HG02678 (cell line): ENCODE results near the gene SCGB1D2.
"Not testable (repeated sequence)": the region's sequence is repeated elsewhere in the genome, so short reads cannot be mapped to it uniquely, and the experiment has no call there.

Experiments used
- ATAC-seq: cut with Tn5 transposase; IDR thresholded peaks from one replicate; pipeline ENCODE4 v1.9.1; 2021; ENCODE audit warnings: mild to moderate bottlenecking, moderate library complexity; ENCODE audit not compliant: unreplicated experiment

The SCGB1D2 gene, protein sequence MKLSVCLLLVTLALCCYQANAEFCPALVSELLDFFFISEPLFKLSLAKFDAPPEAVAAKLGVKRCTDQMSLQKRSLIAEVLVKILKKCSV

DNA sequence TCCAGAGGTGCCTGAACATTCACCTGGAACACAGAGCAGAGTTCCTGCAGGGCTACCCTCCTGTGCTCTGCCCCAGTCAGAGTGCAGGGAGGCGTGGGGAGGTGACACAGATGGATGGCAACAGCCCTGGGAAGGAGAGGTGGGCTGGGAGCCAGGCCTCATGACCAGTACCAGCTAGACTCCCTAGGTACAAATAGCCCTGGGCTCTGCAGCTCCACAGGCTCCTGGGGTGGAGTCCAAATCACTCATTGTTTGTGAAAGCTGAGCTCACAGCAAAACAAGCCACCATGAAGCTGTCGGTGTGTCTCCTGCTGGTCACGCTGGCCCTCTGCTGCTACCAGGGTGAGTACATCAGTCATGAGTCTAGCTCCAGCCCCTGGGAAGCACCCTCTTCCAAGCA lies at the start of gene SCGB1D2:
SCGB1D2 (plus strand) TSS at position 219 of the 400 bp plus-strand sequence; CDS start at position 288, 69 bp downstream.
- no peak for ATAC-seq

DNA sequence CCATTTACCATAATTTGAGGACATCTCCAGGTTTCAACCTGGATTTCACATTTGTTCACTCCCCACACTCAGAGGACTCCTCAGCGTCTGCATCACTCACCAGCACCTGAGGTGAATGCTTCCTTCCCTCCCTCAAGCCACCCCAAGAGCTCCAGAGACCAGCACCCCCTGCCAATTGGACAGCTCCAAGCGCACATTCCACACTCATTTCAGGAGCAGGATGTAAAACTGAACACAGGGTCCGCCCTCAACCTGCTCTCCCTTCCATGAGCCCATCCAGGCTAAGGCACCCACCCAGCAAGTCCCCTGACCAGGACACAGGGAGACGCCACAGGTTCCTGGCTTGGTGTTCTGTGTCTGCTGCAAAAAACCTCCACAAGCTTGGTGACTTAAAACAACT lies 48.1 kb upstream of the SCGB1D2 start:
- ATAC-seq = no peak

DNA sequence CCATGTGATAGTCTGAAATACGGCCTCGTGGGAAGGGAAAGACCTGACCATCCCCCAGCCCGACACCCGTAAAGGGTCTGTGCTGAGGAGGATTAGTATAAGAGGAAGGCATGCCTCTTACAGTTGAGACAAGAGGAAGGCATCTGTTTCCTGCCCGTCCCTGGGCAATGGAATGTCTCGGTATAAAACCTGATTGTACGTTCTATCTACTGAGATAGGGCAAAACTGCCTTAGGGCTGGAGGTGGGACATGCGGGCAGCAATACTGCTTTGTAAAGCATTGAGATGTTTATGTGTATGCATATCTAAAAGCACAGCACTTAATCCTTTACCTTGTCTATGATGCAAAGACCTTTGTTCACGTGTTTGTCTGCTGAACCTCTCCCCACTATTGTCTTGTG lies 47.0 kb upstream of the SCGB1D2 start:
- ATAC-seq = not testable (repeated sequence)

DNA sequence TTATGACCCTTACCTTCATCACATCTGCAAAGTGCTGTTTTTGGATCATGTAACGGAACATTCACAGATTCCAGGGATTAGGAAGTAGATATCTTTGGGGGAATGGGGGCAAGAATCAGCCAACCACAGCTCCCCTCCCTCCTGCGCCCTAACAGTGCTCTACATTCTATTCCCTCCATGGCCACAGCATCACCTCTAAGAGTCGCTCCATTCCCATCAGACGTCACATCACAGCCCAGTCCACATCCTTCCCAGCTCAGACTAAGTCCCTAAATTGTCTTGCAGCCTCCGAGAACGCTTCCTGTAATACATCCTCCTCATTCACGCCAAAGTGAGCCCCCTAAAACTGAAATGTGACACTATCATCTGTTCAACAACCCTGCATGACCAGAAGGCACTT lies 46.1 kb upstream of the SCGB1D2 start:
- no peak for ATAC-seq

DNA sequence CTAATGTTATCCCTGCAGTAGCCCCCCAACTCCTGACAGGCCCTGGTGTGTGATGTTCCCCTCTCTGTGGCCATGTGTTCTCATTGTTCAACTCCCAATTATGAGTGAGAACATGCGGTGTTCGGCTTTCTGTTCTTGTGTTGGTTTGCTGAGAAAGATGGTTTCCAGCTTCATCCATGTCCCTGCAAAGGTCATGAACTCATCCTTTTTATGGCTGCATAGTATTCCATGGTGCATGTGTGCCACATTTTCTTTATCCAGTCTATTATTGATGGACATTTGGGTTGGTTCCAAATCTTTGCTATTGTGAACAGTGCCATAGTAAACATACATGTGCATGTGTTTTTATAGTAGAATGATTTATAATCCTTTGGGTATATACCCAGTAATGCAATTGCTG lies 44.6 kb upstream of the SCGB1D2 start:
- not testable (repeated sequence) for ATAC-seq

DNA sequence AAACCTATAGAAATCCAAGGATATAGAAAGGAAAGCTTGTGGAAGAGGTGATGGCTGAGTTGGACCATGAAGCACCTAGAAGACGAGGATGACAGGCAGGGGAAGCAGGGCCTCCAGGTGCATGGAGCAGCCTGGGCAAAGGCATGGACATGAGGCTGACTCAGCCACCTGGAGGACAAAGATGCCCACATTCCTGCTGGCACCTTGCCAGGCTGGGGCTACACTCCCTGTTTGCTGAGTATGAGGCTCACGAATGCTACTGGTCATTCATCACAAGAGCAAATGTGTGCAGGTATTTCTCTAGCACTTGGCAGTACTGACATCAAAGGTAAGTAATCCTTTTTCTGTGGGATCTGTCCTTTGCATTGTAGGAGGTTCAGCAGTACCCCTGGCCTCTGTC lies 40.7 kb upstream of the SCGB1D2 start:
- ATAC-seq = no peak

DNA sequence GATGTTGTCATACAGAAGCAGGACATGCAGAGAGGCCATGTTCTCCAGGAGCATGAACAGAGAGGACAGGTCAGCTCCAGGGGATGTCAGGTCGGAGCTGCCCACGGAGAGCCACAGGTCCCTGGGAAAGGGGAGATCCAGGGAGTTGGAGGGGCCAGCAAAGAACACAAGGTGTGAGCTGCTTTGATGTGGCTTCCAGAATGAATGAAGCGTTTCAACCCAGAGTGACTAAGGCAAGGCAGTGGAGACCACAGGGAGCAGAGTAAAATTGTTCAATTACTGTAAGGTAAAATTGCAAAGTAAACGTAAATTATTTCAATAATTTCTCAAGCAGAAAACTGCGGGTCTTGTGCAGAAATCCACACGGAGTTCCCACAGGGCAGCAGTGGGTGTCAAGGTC lies 39.1 kb upstream of the SCGB1D2 start:
- ATAC-seq = no peak

DNA sequence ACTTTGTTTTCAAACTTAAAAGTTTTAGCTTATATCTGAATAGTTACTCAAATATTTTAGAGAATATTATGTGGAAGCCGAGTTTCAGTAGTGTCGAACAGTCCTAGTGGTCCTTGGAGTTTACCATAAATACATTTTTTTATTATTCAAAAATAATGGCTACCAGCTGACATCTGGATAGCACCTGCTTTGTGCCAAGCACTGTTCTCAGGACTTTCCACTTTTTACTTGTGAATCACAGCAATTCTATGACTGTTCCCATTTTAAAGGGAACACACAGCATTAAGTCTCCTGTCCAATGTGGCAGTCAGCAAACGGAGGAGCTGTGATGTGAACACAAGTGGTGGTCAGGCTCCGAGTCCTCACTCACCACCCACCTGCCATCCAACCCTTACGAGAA lies 37.6 kb upstream of the SCGB1D2 start:
- ATAC-seq = no peak

DNA sequence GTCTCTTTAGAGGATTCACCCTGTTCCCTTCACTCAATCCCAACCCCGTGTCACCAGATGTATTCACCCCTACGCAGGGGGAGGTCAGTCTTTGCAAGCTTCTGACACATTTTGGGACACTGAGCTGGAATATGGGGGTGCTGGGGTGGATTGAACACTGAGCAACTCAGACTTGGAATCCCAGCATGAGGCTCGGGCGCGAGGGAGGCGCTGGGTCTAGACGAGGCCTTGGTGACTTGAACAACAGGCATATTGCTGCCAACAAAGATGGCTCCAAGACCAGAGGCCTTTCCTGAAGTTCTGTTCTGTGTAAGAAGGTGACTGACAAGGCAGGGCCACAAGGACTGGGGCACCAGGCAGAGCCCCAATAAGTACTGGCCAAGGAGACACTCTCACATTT lies 36.6 kb upstream of the SCGB1D2 start:
- ATAC-seq = no peak

DNA sequence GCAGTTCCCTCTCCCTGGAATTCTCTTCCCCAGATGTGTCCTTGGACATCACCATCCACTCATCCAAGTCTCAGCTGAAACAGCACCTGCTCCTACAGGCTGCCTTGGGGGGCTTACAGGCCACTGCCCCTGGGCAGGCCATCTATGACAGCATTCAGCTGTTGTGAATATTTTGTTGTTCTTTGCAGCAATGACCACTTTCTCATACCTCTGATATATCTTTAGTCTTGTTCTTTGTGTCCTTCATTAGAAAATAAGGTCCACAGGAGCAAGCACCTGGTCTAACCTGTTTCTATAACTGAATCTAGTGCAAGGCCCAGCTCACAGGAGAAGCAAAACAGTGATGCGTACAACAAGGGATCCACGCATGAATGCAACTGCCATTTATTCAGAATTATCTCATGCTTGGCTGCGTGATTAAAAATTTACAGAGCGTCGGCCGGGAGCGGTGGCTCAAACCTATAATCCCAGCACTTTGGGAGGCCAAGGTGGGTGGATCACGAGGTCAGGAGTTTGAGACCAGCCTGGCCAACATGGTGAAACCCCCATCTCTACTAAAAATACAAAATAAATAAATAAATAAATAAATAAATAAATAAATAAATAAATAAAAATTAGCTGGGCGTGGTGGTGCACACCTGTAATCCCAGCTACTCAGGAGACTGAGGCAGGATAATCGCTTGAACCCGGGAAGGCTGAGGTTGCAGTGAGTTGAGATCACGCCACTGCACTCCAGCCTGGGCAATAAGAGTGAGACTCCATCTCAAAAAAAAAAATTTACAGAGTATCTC lies 35.6 kb upstream of the SCGB1D2 start:
- ATAC-seq = not testable (repeated sequence)

DNA sequence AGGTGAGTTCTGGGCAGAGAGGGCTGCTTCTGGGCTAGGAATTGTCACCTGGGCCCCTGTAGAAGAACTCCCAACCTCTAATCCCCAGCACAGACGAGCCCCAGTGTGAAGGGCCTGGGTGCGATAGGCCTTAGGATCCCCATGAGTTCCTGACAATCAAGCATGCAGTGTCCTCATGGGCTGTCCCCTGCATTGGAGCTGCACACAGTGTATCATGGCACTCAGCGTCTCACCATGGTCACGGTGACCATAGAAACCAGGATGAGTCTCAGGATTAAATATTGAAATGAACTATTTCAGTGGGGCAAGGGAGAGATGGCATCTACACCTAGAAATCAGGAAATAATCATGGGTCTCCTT lies 33.3 kb upstream of the SCGB1D2 start:
- ATAC-seq = no peak

DNA sequence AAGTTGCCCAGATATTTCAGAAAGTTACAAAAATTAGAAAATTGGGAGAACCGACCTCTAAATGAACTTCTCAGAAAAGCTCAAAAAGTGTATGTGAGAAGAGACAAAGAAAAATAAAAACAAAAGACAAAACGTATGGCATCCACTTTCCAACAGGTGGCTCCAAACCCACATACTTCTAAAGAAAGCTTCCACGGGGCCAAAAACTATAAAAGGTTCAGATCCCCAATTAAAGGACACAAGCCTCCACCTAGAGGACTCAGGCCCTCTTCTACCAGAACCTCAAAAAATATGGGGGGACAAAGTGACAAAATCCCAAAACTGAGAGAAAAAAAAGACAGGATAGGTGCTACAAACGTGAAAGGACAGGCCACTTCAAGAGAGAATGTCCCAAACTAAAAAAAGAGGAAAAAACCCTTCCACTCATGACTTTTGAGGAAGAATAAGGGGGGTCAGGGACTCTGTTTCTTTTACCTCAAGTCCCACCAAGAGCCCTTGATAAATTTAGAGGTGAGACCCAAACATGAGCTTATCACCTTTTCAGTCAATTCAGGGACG lies 24.8 kb upstream of the SCGB1D2 start:
- no peak for ATAC-seq

DNA sequence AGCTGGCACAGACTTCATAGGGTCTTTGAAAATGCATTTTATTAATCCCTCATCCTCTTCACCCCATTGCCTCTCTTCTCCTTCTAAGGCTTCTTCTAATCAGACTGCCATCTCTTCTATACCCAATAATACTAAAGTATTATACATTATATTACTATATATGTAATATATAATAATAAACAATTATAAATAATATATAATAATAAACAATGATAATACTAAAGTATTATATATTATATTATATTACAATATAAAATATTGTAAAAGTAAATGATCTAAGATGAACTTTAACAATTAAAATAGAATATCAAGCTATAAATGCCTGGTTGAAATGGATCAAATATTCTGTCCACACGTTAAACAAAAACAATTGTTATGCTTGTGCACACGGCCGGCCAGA lies 20.5 kb upstream of the SCGB1D2 start:
- ATAC-seq = no peak

DNA sequence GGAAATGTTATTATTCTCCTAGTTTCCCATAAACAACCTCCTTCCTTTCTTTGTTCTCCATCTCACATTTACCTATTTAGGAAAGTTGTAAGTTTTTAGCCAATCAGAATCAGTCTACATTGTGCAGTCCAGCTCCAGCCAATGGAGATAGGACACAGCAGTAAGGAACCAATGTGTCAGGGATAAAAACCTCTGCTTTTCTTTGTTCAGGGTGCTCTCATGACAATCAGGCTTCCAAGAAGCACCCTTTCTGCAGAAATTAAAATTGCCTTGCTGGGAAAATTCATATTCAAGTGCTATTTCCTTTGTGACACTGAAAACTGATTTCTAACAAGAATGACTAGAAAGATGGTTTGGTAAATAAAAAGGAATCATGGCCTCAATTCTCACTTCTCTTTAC lies 18.9 kb upstream of the SCGB1D2 start:
- ATAC-seq = no peak

DNA sequence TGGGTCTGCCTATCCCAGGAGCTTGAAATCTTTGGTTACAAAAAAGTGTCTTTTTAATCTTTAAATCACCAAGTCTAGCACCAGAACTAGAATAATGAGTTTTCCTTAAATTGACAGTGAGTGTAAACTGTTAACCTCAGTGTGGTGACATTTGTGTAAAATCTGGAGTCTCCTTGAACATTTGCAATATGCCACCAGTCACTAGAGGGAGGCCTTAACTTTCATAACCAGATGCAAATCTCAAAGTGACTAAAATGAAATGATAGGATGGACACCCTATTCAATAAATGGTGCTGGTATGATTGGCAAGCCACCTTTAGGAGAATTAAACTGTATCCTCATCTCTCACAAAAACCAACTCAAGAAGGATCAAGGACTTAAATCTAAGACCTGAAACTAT lies 8.3 kb upstream of the SCGB1D2 start:
- no peak for ATAC-seq

DNA sequence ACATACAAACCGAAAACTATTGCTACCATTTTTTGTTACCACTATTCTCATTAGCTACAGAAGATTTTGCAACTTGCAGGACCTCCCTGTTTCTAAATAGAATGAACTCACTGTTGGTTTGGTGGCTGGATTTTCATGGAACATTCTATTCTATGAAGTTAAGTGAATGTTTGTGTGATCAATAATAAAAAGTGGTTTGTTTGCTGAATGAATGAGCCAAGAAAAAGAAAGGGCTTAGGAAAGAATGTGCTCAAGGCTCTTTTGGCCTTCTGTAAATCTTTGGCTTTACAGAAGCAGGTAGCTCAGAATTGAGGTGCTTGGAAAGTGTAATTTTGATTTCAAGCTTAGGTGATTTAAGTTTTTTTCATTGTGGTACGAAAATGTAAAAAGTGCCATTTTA lies 5.9 kb upstream of the SCGB1D2 start:
- no peak for ATAC-seq

DNA sequence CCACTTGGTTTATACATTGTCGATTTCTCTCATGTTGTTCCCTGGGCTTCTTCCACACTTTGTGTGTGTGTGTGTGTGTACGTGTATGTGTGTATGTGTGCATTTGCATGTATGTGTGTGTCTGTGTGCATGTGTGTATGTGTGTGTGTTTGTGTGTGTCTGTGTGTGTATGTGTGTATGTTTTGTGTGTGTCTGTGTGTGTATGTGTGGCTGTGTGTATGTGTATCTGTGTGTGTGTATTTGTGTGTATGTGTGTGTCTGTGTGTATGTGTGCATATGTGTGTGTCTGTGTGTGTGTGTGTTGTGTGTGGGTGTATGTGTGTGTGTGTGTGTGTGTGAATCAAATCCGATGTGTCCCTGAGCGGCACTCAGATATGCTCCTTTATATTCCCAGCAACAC lies 4.5 kb upstream of the SCGB1D2 start:
- ATAC-seq = no peak

DNA sequence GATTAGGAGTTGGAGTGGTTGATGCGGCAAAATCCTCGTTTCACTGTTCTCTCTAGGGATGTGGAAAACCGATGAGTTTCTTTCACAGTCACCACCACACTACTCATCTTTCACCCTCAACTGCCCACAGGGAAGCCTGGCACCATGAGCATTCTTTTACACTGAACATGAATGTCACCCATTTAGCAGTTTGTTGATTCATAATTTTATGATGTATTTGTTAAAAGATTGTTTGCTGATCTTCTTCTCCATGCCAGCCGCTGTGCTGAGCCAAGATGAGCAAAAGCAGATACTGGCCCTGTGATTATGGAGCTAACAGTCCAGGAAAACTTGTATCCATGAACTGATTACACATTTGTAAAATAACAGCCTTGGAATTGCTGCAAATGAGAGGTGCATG lies 3.9 kb upstream of the SCGB1D2 start:
- ATAC-seq = no peak

DNA sequence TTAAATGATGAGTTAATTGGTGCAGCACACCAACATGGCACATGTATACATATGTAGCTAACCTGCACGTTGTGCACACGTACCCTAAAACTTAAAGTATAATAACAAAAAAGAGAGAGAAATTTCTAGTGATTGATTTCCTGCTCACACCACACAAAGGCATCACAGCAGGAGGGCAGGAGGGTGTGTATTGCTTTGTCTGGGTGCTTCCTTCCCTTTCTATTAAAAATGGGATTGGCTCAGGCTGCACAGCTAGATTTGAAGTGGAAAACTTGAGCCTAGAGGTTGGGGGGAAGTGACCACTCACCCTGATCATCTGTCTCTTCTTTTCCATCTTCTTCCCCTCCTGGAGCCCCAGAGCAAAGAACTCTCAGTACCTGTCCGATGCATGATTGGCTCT lies 944 bp upstream of the SCGB1D2 start:
- no peak for ATAC-seq

DNA sequence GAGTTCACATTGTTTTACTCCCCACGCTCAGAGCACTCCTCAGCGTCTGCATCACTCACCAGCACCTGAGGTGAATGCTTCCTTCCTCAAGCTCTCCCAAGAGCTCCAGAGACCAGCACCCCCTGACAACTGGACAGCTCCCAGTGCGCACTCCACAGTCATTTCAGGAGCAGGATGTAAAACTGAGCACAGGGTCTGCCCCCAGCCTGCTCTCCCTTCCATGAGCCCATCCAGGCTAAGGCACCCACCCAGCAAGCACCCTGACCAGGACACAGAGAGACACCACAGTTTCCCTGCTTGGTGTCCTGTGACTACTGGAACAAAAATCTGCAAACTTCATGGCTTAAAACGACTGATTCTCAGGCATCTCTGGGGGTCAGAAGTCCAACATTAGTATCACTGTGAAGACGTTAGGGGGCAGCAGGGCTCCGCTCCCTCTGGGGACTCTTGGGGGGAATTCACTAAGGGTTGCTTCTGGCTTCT lies 3.3 kb downstream of the SCGB1D2 start:
- no peak for ATAC-seq

DNA sequence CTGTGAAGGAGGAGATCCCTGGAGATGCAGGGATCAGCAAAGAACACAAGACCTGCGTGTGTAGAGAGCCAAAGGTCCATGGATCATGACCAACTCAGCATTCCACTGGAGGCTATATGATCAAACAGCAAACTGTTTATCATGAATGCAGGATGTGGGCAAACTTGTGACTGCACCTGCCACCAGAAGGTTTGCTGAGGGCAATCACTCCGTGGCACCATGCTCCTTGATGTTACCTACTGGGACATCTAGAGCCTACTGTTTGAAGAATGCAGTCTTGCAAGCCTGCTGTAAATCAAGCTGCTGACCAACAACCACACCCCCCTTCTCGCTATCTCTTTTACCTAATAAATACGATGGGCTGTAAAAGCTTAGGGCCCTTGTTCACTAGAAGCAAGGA lies 9.7 kb downstream of the SCGB1D2 start:
- ATAC-seq = no peak

DNA sequence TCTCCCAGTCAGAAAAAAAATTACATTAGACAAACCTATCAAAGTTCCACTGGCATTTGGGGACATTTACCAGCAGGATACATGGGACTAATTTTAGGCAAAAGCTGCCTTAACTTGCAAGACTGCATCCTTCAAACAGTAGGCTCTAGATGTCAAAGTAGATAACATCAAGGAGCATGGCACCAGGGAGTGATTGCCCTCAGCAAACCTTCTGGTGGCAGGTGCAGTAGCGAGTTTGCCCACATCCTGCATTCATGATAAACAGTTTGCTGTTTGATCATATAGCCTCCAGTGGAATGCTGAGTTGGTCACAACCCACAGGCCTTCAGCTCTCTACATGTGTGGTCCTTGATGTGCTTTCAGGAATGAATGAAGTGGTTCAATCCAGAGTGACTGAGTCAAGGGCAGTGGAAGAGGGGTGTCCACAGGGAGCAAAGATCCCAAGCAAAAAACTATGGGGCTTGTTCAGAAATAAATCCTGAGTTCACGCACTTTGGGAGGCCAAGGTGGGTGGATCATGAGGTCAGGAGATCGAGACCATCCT lies 12.0 kb downstream of the SCGB1D2 start:
- ATAC-seq = no peak
